Measurements from ENCODE around the gene BEND3.

- no peak for TF ChIP-seq CTCF (IDR thresholded peaks at IDR 0.05)
- TF ChIP-seq POLR2A (IDR thresholded peaks at IDR 0.05), result no peak
Observed at GRCh38 chr6:107118976-107119375, 3.7 kb upstream of the BEND3 start.
